K562 (cell line): ENCODE measurements around the gene FNDC11.

Experiments
- CEBPB ChIP-seq: fragments of 450-650 bp; IDR thresholded peaks from 2 replicates; pipeline ENCODE4 v1.6.1; 2016; ENCODE audit warnings: missing genetic modification characterization, missing compliant biosample characterization
- EZH2 ChIP-seq: IDR thresholded peaks from 2 replicates; pipeline ENCODE4 v1.6.1; 2012; ENCODE audit warnings: low read depth, mild to moderate bottlenecking, inconsistent platforms, low read length, borderline replicate concordance
- GATA2 ChIP-seq: sonication (generic); formaldehyde crosslinking; IDR thresholded peaks from 2 replicates; pipeline ENCODE4 v1.4.0; 2020; ENCODE audit warnings: mild to moderate bottlenecking, missing genetic modification reagents
- HEY1 ChIP-seq: fragments of 250-450 bp; sonication (Bioruptor Pico); IDR thresholded peaks from 2 replicates; pipeline ENCODE4 v1.5.0; 2020; ENCODE audit warnings: mild to moderate bottlenecking, moderate library complexity, borderline replicate concordance
- JUNB ChIP-seq: fragments of 450-650 bp; formaldehyde crosslinking; conservative IDR thresholded peaks from 2 replicates; pipeline ENCODE4 v1.4.0; 2020; ENCODE audit warnings: mild to moderate bottlenecking
- PHF8 ChIP-seq: fragments of 200-600 bp; sonication (generic); IDR thresholded peaks from 2 replicates; pipeline ENCODE4 v1.6.1; 2012; ENCODE audit warnings: mixed run types, mild to moderate bottlenecking, inconsistent platforms, low read length, moderate library complexity, borderline replicate concordance
- SP1 ChIP-seq: sonication (generic); formaldehyde crosslinking; IDR thresholded peaks from 2 replicates; pipeline ENCODE4 v1.8.1; 2022; ENCODE audit warnings: mild to moderate bottlenecking, missing genetic modification reagents

- TF ChIP-seq CEBPB (tag) (no peak), SP1 (CRISPR knock-in tag) (no peak; the same call in 1 of the 2 replicates), JUNB (CRISPR knock-in tag) (no peak), PHF8 (peak; percentile 83; the same call in 1 of the 2 replicates), GATA2 (CRISPR knock-in tag) (no peak), EZH2 (no peak), HEY1 (no peak)
Observed at GRCh38 chr20:63520504-63520933, 33.4 kb upstream of the FNDC11 start, which contains the start of gene PPDPF.
